T47D (cell line): ENCODE measurements around the gene CNOT3.
A peak's percentile ranks its signal among the peaks of the same experiment; 100 is the strongest.
"Not testable (repeated sequence)": the region's sequence is repeated elsewhere in the genome, so short reads cannot be mapped to it uniquely, and the experiment has no call there.

Source experiments
- DNase-seq, 2 experiments: peaks; one replicate each; pipeline versions ENCODE4 v3.0.0 to v3.0.0-alpha.2; 2011 to 2012; ENCODE audit warnings: low read depth in 1 of 2, low spot score in 1 of 2
- JUND ChIP-seq: IDR thresholded peaks from 2 replicates; pipeline ENCODE4 v1.6.1; 2012; ENCODE audit warnings: low read depth
- in situ Hi-C: cut with HindIII; loops from 2 replicates; pipeline ENCODE4 v1.10.0; 2016; ENCODE audit warnings: low sequenced_read_pairs, low pct_unique_long_range_greater_than_20kb

Gene CNOT3

DNA sequence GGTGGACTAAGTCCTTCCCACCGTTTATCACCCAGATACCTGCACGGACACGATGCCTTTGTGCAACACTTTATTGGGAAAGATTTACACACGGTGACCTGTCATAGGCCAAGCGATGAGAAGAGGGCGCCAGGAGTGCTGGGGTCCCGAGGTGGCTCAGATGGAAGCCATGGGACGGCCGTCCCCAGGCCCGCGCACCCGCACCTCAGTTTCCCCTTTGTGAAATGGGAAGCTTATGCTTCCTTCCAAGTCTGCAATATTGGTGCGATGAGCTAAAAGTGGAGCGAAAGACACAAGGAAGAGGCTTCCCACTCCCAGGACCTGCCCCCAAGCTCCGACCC, 35.8 kb downstream of the CNOT3 start:
- in situ Hi-C loops, result no loop called here
- DNase-seq, result no peak
- no peak for TF ChIP-seq JUND

DNA sequence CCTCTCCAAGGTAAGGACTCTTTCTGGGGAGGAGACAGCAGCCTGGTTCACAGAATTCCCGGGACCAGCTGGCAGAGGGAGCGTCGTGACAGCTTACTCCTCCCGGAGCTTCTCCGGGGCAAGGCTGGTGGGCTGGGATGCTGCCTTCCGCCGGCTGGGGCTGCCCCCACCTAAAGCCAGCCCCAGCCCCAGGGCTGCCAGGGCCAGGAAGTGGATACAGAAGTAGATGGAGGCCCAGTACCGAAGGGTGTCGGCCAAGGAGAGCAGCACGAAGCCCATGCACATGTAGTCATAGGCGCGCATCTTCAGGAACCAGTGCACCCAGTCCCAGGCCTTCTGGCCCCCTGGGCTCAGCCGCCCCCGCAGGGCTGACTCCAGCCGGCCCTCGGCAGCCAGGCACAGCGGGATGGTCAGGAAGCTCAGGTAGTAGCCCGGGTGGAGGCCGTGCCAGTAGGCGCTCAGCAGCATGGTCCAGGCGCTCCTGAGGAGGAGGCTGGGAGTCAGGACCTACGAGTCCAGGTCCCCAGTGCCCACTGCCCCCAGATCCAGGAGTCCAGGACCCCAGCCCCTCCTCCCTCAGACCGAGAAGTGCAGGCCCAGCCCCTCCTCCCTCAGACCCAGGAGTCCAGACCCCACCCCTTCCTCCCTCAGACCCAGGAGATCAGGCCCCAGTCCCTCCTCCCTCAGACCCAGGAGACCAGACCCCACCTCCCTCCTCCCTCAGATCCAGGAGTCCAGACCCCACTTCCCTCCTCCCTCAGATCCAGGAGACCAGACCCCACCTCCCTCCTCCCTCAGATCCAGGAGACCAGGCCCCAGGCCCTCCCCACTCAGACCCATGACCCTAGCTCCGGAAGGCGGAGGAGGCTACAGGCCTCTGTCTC, 36.6 kb downstream of the CNOT3 start:
- no peak for TF ChIP-seq JUND
- no peak for DNase-seq
- in situ Hi-C loops, result no loop called here

DNA sequence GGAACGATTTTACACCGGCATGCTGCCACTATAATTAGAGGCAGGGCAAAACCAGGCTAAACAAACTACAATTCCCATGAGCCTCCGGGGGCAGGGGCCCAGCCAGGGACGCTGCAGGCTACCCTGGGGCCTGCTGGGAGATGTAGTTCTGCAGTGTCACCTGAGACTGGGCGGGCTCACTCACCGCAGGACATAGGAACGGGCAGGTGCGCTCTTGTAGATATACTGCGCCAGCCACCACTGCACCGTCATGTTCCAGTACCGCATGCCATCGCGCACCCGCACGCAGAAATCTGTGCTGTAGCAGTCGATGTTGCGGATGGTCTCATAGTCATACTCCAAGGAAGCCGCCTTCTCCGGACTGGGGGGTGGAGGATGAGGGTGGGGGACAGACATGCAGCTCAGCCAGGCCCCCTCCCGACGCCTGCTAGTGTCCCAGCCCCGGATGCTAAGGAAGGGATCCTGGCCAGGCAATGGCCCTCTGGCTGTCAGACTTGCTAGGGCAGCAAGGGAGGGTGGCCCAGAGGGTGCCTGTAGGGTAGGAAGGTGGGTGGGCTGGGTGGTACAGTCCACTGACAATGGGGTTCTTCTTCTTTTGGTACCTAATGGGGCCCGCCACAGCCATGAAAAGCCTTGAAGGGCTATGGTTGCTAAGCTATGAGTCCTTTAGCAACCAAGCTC, 41.2 kb downstream of the CNOT3 start:
- no peak for TF ChIP-seq JUND
- in situ Hi-C loops, result no loop called here
- peak in 1 of 2 experiments; percentile 43 for DNase-seq

DNA sequence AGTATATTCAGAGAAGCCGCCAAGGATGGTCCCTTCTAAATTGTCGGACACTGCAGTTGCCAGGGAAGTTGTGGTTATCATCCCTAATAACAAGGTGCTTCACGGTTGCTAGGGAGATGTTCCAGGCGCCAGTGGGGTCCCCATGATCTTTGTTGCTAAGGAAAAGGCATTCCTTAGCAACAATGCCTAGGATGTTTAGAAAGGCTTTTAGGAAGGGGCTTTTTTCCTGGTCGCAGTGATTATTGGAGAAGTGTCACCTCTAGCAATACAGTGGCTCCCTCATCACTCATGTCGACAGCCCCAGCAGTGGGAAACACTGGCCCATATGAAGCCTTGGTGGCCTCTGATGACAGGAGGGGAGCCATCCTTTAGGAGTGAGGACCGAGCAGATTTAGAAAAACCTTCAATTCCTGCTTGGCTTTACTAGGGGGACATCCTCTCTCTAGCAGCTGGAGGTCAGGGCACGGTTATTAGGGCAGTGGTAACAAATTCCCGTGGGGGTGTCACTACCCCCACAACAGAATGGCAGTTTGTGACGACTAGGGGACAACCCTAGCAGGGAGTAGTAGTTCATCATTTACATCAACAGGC, 41.8 kb downstream of the CNOT3 start:
- in situ Hi-C loops, result no loop called here
- DNase-seq, result no peak
- no peak for TF ChIP-seq JUND

DNA sequence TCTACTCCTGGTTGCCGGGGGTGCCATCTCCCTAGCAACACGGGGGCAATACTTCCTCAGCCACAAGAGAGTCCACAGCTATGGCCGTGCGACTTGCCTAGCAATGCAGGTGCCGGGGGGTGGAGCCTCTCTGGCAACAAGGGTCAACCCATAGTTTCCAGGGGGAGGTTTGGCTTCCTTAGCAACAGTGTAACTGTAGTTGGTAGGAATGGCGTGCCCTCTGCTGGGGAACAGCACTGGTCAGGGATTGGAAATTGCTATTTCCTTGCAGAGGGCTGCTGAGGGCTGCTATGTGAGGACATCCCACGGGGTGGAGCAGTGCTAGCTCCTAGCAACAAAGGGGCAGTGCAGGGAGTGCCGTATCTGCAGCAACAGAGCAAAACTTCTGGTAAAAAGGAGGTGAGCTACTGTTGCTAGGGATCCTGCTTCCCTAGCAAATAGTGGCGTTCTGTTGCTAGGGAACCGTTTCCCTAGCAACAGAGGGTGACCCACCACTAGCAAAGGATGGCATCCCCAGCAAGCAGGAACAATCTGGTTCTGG, 42.4 kb downstream of the CNOT3 start:
- no peak for TF ChIP-seq JUND
- in situ Hi-C loops, result no loop called here

DNA sequence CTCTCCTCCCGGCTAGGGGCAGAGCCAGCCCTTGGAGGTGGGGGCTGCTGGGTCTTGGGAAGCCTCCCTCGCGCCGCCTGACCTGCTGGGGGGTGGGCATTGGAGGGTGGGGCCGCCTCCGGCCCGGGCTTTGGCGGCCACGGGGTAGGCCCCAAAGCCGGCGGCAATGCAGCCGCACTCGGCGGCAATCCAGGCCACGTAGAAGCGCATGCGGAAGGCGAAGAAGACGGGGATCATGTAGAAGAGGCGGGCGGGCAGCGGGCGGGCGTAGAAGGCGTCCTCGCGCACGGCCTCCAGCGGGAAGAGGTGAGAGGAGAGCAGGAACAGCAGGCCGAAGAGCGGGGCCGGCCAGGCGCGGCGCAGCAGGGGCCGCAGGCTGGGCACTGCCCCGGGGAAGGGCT, 43.1 kb downstream of the CNOT3 start:
- DNase-seq, result no peak
- TF ChIP-seq JUND, result no peak
- in situ Hi-C loops, result no loop called here

More for the DNA sequence above, 42.4 kb downstream of the CNOT3 start:
- DNase-seq, result peak in 1 of 2 experiments; percentile 70

DNA sequence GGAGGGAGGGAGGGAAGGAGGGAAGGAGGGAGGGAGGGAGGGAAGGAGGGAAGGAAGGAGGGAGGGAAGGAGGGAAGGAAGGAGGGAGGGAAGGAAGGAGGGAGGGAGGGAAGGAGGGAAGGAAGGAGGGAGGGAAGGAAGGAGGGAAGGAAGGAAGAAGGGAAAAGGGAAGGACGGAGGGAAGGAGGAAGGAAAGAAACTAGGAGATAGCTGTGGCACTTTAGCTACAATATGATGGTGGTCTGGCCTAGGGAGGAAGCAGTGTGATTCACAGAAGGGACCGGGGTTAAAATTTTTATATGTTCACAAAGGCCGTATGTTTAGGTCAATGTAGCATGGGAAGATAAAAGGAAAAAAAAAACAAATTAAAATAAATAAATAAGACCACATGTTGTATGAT, 44.3 kb downstream of the CNOT3 start:
- in situ Hi-C loops, DNase-seq: not testable (repeated sequence)

DNA sequence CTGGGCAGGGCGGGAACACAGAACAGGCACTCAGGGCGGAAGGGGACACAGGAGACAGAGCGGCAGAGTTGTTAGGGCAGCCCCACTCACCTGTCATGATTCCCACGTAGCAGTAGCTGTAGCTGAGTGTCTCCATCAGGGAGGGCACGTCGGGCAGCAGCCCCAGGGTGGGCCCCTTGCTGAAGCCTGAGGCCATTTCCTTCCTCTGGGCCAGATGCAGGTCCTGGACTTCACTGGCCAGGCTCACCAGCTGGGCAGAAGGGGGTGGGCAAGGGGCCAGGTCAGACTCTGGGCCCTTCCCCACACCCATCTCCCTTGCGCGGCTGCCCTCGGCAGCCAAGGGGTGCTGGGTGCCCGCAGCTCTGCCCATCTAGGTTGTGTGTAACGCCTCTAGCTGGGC, 45.9 kb downstream of the CNOT3 start:
- DNase-seq, result no peak
- in situ Hi-C loops, result no loop called here
- no peak for TF ChIP-seq JUND

DNA sequence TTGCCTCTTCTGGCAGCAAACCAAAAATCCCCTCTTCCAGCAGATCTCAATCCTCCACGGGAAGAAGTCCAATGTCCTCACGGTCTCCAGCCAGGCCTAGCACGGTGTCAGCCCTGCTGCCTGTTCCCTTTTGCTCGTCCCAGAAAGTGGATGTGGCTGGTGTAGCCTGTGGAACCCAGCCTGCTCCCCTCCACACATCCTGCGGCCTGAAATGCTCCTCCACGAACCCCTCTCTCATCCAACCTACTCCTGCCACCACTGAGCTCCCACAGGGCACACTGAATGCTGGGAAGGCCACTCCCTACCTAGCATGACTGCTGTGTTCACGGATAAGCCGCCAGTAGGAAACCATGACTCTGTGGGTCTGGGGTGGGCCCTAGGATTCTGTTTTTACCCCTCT, 48.8 kb downstream of the CNOT3 start:
- DNase-seq, result no peak
- TF ChIP-seq JUND, result no peak
- in situ Hi-C loops, result no loop called here

DNA sequence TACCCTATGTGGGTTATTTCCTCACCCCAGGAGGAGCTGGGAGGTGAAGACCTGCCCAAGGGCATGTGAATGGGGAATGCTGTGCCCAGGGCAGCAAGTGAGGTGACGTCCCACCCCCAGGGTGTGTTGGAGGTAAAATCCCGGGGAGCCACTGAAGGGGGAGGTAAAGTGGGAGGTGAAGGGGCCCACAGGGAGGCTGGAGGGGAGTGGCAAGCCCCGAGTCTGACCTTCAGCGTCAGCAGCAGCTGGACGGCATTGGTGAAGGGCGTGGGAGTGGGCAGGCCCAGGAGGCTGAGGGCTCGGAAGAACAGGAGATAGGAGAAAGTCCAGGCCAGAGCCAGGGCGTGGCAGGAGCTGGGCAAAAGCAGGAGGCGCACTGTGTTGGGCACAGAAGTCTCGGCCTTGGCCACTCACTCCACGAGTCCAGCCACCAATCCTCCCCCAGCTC, 49.4 kb downstream of the CNOT3 start:
- no peak for DNase-seq
- TF ChIP-seq JUND, result no peak
- in situ Hi-C loops, result no loop called here

DNA sequence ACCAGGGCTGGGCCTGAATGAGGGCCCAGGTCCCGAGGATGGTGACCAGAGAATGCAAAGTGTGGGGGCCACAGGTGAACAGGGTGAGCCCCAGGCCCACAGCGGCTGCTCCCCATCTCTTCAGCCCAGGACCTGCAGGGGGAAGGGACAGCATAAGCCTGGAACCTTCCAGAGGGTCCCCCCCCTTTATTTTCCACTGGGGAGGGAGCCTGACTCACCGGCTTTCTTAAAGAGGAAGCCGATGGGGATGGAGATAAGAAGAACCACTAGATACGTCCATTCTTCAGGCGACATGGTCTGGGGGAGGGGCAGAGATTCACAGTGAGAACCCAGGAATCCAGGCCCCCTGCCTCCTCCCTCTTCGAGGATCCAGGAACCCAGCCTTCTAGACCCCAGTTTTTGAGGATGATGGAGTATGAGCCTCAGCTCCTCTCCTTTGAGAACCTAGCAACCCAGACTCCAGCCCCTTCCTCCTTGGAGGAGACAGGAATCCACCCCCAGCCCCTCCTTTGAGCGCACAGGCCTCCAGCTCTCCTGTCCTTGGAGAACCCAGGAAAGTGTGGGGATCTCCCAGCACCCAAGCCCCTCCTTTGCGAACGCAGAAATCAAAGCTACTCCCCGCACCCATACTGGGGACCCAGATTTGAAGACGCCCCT, 50.8 kb downstream of the CNOT3 start:
- in situ Hi-C loops, result no loop called here
- TF ChIP-seq JUND, result no peak
- no peak for DNase-seq

DNA sequence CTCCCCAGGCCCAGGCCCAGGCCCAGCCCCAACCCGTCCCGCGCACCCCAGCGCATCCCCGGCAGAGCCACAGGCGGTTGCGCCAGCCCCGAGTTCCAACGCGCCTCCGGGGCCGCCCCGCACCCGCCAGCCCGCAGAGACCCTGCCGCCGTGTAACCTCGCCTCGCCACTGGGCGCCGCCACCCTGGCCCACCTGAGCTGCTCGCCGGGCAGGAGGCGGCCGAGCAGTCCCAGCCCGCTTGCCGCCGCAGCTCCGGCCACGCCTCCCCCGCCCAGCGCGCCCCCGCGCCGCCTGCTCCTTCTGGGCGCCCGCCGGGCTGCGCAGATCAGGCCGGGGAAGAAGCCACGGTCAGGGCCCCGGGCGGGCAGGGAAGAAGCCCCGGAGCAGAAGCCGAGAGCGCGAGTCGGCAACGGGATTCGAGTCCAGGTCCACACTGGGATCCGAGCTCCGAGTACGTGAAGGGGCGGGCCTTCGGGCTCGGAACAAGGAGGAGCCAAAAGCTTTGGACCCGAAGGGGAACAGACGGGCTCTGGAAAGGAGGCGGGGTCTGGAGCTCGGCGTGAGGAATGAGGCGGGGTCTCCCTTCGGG, 51.7 kb downstream of the CNOT3 start, which contains the start of gene MBOAT7:
Gene MBOAT7, minus strand, starts transcription at position 436 of the 590 bp plus-strand sequence. CDS start 1,072 bp downstream, outside the sequence.
- no peak for TF ChIP-seq JUND
- no peak for DNase-seq
- in situ Hi-C loops, result no loop called here
